H9 (cell line): ENCODE data around the gene B3GALT5. TPM values are rescaled to one million over a fixed set of nuclear protein-coding genes. Genes with fewer than 3 reads are reported as not detected.

Experiments used
- DNase-seq: peaks from one replicate; pipeline ENCODE4 v3.0.0-alpha.2; 2017
- H2AFZ ChIP-seq: one replicate; pipeline ENCODE4 v1.6.1; 2013; ENCODE audit warnings: mild to moderate bottlenecking, low read length, control low read depth, moderate library complexity
- H2AK5ac ChIP-seq: 2 replicates; pipeline ENCODE4 v1.6.1; 2013; ENCODE audit warnings: low read length, control low read depth, mixed read lengths; ENCODE audit not compliant: insufficient read length
- H2BK120ac ChIP-seq: one replicate; pipeline ENCODE4 v1.6.1; 2013; ENCODE audit warnings: low read depth, mild to moderate bottlenecking, low read length, control low read depth, inconsistent platforms; ENCODE audit not compliant: poor library complexity, severe bottlenecking
- H2BK12ac ChIP-seq: 2 replicates; pipeline ENCODE4 v1.6.1; 2013; ENCODE audit warnings: low read length, control low read depth, mixed read lengths, low read depth; ENCODE audit not compliant: insufficient read length
- H2BK15ac ChIP-seq: 2 replicates; pipeline ENCODE4 v1.6.1; 2013; ENCODE audit warnings: low read depth, low read length, control low read depth
- H2BK20ac ChIP-seq: one replicate; pipeline ENCODE4 v1.6.1; 2013; ENCODE audit warnings: low read depth, mild to moderate bottlenecking, low read length, control low read depth, inconsistent platforms; ENCODE audit not compliant: poor library complexity, severe bottlenecking
- H2BK5ac ChIP-seq: 2 replicates; pipeline ENCODE4 v1.6.1; 2013; ENCODE audit warnings: low read length, control low read depth, mixed read lengths; ENCODE audit not compliant: insufficient read length
- H3K14ac ChIP-seq: 2 replicates; pipeline ENCODE4 v1.6.1; 2013; ENCODE audit warnings: low read length, control low read depth; ENCODE audit not compliant: insufficient read depth
- H3K18ac ChIP-seq: 2 replicates; pipeline ENCODE4 v1.6.1; 2013; ENCODE audit warnings: low read depth, mild to moderate bottlenecking, mixed read lengths, low read length, control low read depth; ENCODE audit not compliant: insufficient read length
- H3K23ac ChIP-seq: 2 replicates; pipeline ENCODE4 v1.6.1; 2013; ENCODE audit warnings: low read length, control low read depth, mixed read lengths, low read depth; ENCODE audit not compliant: insufficient read length
- H3K23me2 ChIP-seq: 2 replicates; pipeline ENCODE4 v1.6.1; 2013; ENCODE audit warnings: low read depth, mild to moderate bottlenecking, mixed read lengths, low read length, control low read depth; ENCODE audit not compliant: insufficient read length, poor library complexity, severe bottlenecking
- H3K27ac ChIP-seq: 2 replicates; pipeline ENCODE4 v1.5.1; 2013; ENCODE audit warnings: low read length, control low read depth, mixed read lengths, low read depth; ENCODE audit not compliant: insufficient read length
- H3K27me3 ChIP-seq: 2 replicates; pipeline ENCODE4 v1.6.1; 2013; ENCODE audit warnings: low read length, control low read depth, inconsistent platforms; ENCODE audit not compliant: insufficient read depth
- H3K4ac ChIP-seq: 2 replicates; pipeline ENCODE4 v1.6.1; 2013; ENCODE audit warnings: low read depth, mild to moderate bottlenecking, control low read depth, inconsistent platforms, low read length, moderate library complexity
- H3K4me1 ChIP-seq: 2 replicates; pipeline ENCODE4 v1.6.1; 2013; ENCODE audit warnings: low read length, control low read depth, inconsistent platforms; ENCODE audit not compliant: insufficient read depth
- H3K4me2 ChIP-seq: 2 replicates; pipeline ENCODE4 v1.6.1; 2013; ENCODE audit warnings: low read length, control low read depth, mixed read lengths; ENCODE audit not compliant: insufficient read length, insufficient read depth
- H3K56ac ChIP-seq: 2 replicates; pipeline ENCODE4 v1.6.1; 2013; ENCODE audit warnings: low read depth, mild to moderate bottlenecking, mixed read lengths, low read length, control low read depth; ENCODE audit not compliant: insufficient read length
- H3K79me1 ChIP-seq: 2 replicates; pipeline ENCODE4 v1.6.1; 2013; ENCODE audit warnings: low read depth, mild to moderate bottlenecking, moderate library complexity, low read length, control low read depth, inconsistent platforms; ENCODE audit not compliant: insufficient read depth, poor library complexity, severe bottlenecking
- H3K79me2 ChIP-seq: 2 replicates; pipeline ENCODE4 v1.6.1; 2013; ENCODE audit warnings: low read length, control low read depth, inconsistent platforms; ENCODE audit not compliant: insufficient read depth
- H3K9ac ChIP-seq: 2 replicates; pipeline ENCODE4 v1.6.1; 2013; ENCODE audit warnings: low read length, control low read depth, mixed read lengths; ENCODE audit not compliant: insufficient read length; ENCODE audit errors: extremely low read depth
- H3K9me3 ChIP-seq: one replicate; pipeline ENCODE4 v1.6.1; 2013; ENCODE audit warnings: low read depth, low read length, inconsistent platforms; ENCODE audit not compliant: control insufficient read depth
- H3T11ph ChIP-seq: one replicate; pipeline ENCODE4 v1.6.1; 2013; ENCODE audit warnings: mild to moderate bottlenecking, low read length, control low read depth, inconsistent platforms
- H4K20me1 ChIP-seq: one replicate; pipeline ENCODE4 v1.6.1; 2013; ENCODE audit not compliant: control insufficient read depth, insufficient read length, insufficient read depth
- H4K5ac ChIP-seq: 2 replicates; pipeline ENCODE4 v1.6.1; 2013; ENCODE audit warnings: low read depth, mild to moderate bottlenecking, mixed read lengths, low read length, control low read depth; ENCODE audit not compliant: insufficient read length
- H4K8ac ChIP-seq: replicated peaks from 2 replicates; pipeline ENCODE4 v1.6.1; 2013; ENCODE audit warnings: low read length, control low read depth, mixed read lengths, low read depth; ENCODE audit not compliant: insufficient read length
- H4K91ac ChIP-seq: 2 replicates; pipeline ENCODE4 v1.6.1; 2013; ENCODE audit warnings: low read depth, mild to moderate bottlenecking, moderate library complexity, mixed read lengths, low read length, control low read depth; ENCODE audit not compliant: insufficient read length
- H3K27ac Mint-ChIP-seq, 3 experiments: 2 replicates in 2 of 3; 3 replicates in 1 of 3; pipeline ENCODE4 v1.8.0; 2020 to 2021; ENCODE audit warnings: mixed read lengths in 3 of 3, mild to moderate bottlenecking in 1 of 3, moderate library complexity in 1 of 3
- H3K27me3 Mint-ChIP-seq: 2 replicates; pipeline ENCODE4 v1.8.0; 2021; ENCODE audit warnings: low read depth, mild to moderate bottlenecking, moderate library complexity, mixed read lengths
- H3K36me3 Mint-ChIP-seq, 3 experiments: 2 replicates in 2 of 3; 3 replicates in 1 of 3; pipeline ENCODE4 v1.8.0; 2020 to 2021; ENCODE audit warnings: low read depth in 3 of 3, mixed read lengths in 3 of 3; ENCODE audit not compliant: insufficient read depth in 1 of 3
- H3K4me1 Mint-ChIP-seq, 2 experiments: 2 replicates each; pipeline ENCODE4 v1.8.0; 2020; ENCODE audit warnings: mixed read lengths in 2 of 2
- H3K4me3 Mint-ChIP-seq, 2 experiments: 2 replicates in 1 of 2; 3 replicates in 1 of 2; pipeline ENCODE4 v1.8.0; 2020 to 2021; ENCODE audit warnings: mild to moderate bottlenecking in 2 of 2, mixed read lengths in 2 of 2, moderate library complexity in 1 of 2
- H3K9me3 Mint-ChIP-seq, 2 experiments: 2 replicates in 1 of 2; 3 replicates in 1 of 2; pipeline ENCODE4 v1.8.0; 2020; ENCODE audit warnings: mild to moderate bottlenecking in 2 of 2, mixed read lengths in 2 of 2, moderate library complexity in 1 of 2
- total RNA-seq: library from RNA; stranded (reverse); gene quantifications from 2 replicates; pipeline ENCODE4 v1.2.1, GENCODE V29; 2021
- TF ChIP-seq, protein P1 (sequence below): fragments of 200-600 bp; sonication (generic); conservative IDR thresholded peaks from 3 replicates; pipeline ENCODE4 v1.8.0; 2021; ENCODE audit warnings: antibody characterized with exemption, mild to moderate bottlenecking

Gene B3GALT5
- total RNA-seq, 1 experiment from 2014 or later: 24.7 TPM

DNA sequence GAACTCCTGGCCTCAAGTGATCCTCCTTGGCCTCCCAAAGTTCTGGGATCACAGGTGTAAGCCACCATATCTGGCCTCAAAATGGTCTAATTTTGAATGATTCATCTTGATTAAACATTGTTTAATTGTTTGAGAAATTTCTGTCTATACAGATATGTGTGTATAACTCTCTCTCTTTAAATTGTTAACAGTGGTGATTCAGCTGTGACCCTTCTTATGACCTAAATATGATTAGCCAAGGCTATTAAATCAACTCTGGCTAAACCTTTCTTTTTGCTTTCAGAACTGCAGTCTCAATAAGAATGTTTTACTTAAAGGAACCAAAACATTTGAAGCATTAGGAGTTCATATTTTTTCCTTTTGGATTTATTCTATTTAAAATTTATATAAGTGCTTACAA is 19.2 kb upstream of the B3GALT5 start:
- Histone ChIP-seq H2BK20ac (no peak overlapping the region), H2AK5ac (no peak overlapping the region), H3K27me3 (no peaks in the 10 kb centered on the region), H3K9ac (no peak overlapping the region), H2BK12ac (no peak overlapping the region), H4K8ac (no peak overlapping the region), H3K23ac (no peak overlapping the region), H3K4ac (no peak overlapping the region), H4K91ac (no peak overlapping the region), H3K14ac (no peak overlapping the region), H2BK120ac (no peak overlapping the region), H3K56ac (no peak overlapping the region), H3K27ac (no peak overlapping the region), H3K79me2 (no peaks in the 10 kb centered on the region), H4K20me1 (no peaks in the 10 kb centered on the region), H3K18ac (no peak overlapping the region), H2AFZ (no peak overlapping the region), H3K4me2 (no peak overlapping the region), H4K5ac (no peak overlapping the region), H3T11ph (no peak overlapping the region), H3K9me3 (no peaks in the 10 kb centered on the region), H3K4me1 (peaks cover 4% of the 10 kb centered on the region; the same call in 1 of the 2 replicates), H2BK15ac (no peak overlapping the region), H3K23me2 (no peaks in the 10 kb centered on the region), H3K79me1 (no peaks in the 10 kb centered on the region), H2BK5ac (no peak overlapping the region)
- Mint-ChIP-seq H3K36me3 (peaks cover 6 to 27% (median 12%) of the 10 kb centered on the region in 3 experiments), H3K9me3 (peaks cover 19 to 21% of the 10 kb centered on the region in 2 experiments), H3K4me1 (peaks cover 13 to 17% of the 10 kb centered on the region in 2 experiments), H3K27me3 (no peaks in the 10 kb centered on the region), H3K4me3 (no peak overlapping the region), H3K27ac (no peak overlapping the region)
- TF ChIP-seq, protein P1, sequence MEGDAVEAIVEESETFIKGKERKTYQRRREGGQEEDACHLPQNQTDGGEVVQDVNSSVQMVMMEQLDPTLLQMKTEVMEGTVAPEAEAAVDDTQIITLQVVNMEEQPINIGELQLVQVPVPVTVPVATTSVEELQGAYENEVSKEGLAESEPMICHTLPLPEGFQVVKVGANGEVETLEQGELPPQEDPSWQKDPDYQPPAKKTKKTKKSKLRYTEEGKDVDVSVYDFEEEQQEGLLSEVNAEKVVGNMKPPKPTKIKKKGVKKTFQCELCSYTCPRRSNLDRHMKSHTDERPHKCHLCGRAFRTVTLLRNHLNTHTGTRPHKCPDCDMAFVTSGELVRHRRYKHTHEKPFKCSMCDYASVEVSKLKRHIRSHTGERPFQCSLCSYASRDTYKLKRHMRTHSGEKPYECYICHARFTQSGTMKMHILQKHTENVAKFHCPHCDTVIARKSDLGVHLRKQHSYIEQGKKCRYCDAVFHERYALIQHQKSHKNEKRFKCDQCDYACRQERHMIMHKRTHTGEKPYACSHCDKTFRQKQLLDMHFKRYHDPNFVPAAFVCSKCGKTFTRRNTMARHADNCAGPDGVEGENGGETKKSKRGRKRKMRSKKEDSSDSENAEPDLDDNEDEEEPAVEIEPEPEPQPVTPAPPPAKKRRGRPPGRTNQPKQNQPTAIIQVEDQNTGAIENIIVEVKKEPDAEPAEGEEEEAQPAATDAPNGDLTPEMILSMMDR: no peak
- no peak for DNase-seq
